Body of pancreas (tissue), 4 donors: ENCODE data around the gene DCHS2. TPM values are rescaled to one million over a fixed set of nuclear protein-coding genes. Genes with fewer than 3 reads are reported as not detected.

Experiments used
- ATAC-seq: fragments of 150-250 bp; one replicate; pipeline ENCODE4 v1.9.1; 2016
- DNase-seq, 4 donors: peaks; one replicate each; pipeline ENCODE4 v3.0.0-alpha.2; 2019
- H3K27ac ChIP-seq, 4 donors: fragments of 200-600 bp; sonication (generic); 1 replicate in 3 of 4; 2 replicates in 1 of 4; pipeline versions ENCODE4 v1.5.1 to v1.6.1; 2016 to 2019; ENCODE audit warnings: mild to moderate bottlenecking in 1 of 4, mixed read lengths in 1 of 4, moderate library complexity in 1 of 4
- H3K27me3 ChIP-seq, 2 donors: fragments of 200-600 bp; sonication (generic); one replicate each; pipeline ENCODE4 v1.6.0; 2016; ENCODE audit warnings: mild to moderate bottlenecking in 1 of 2
- H3K36me3 ChIP-seq, 2 donors: fragments of 200-600 bp; sonication (generic); replicated peaks in 1 of 2; 2 replicates each; pipeline ENCODE4 v1.5.1; 2016; ENCODE audit warnings: low read depth in 2 of 2; ENCODE audit not compliant: insufficient read depth in 1 of 2
- H3K4me1 ChIP-seq: fragments of 200-600 bp; sonication (generic); one replicate; pipeline ENCODE4 v1.6.0; 2016
- H3K4me3 ChIP-seq, 2 donors: fragments of 200-600 bp; sonication (generic); 1 replicate in 1 of 2; 2 replicates in 1 of 2; pipeline ENCODE4 v1.5.1; 2016 to 2019
- H3K9me3 ChIP-seq, 3 donors: fragments of 200-600 bp; sonication (generic); 1 replicate in 2 of 3; 2 replicates in 1 of 3; pipeline ENCODE4 v1.5.1; 2016
- POLR2A ChIP-seq, 3 donors: fragments of 450-650 bp; IDR thresholded peaks; one replicate each; pipeline ENCODE4 v1.6.1; 2016; ENCODE audit warnings: antibody characterized with exemption in 3 of 3, mild to moderate bottlenecking in 2 of 3
- WGBS, 2 donors: methylation state at CpG; one replicate each; pipeline ENCODE4 v1.1.5; 2017; 5-methylcytosine and 5-hydroxymethylcytosine counted together
- intact Hi-C: fragments of 100-400 bp; cut with DNase I; formaldehyde crosslinking; loops from one replicate; pipeline ENCODE4 v1.15.1; 2023
- total RNA-seq, 2 donors: library from RNA; depleted of rRNA; stranded (reverse); fragments of >200 nt; gene quantifications; one replicate each; pipeline ENCODE4 v1.1.0, GENCODE V29; 2016
- TF ChIP-seq, protein P1 (sequence below), 7 experiments: fragments of 450-650 bp in 4 of 7; fragments of 200-600 bp in 3 of 7; sonication (generic) in 3 of 7; IDR thresholded peaks; one replicate each; pipeline ENCODE4 v1.5.1; 2016 to 2019; ENCODE audit warnings: antibody characterized with exemption in 7 of 7

The DCHS2 gene
- total RNA-seq, 2 donors from 2014 or later = 0.33 to 0.78 TPM

DNA sequence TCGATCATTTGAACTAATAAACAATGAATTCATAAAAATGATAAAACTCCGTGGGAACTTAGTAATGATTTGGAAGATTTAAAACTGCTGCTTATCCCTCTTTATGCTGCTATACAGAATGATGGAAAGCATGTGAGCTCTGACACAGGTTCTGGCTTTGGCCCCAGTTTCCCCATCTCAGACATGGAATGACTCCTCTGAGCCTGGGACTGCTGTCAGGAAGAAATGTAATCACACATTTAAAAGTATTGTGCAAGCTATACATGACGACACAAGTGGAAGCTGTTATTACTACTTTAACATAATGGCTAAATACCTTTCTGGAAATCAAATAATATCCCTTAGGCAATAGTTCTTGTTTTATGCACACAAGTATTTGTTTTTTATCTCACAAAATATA, 161.7 kb downstream of the DCHS2 start:
- no peak for ATAC-seq

DNA sequence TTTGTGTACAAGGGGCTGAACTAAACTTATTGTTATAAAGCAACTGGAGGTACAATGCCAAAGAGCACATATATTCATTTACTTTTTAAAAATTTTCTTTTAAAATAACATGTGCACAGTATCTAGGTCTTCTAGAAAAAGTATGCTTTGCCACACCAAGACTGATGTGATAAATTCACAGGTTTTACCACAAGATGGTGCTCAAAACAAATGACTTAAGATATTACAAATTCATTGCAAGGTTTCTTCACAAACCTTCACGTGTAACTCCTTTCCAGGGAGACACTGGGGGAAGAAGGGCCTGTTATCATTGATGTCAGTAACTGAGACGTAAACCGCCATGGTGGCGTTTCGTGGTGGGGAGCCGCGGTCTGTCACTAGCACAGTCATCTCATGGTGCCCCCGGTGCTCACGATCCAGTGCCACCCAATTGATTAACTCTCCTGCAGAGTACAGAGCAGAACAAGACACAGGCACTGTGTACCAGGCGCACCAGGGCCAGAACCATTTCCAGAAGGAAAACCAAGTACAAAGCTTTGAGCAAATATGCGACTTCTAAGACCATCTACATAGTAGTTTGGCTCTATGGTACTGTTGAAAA, 162.2 kb downstream of the DCHS2 start:
- no peak overlapping the region for H3K27ac ChIP-seq
- no peak for DNase-seq
- intact Hi-C loops = no loop called here

More for the DNA sequence above, 161.7 kb downstream of the DCHS2 start:
- WGBS, 2 donors = 27 to 32% methylated on average over 3 of the region's 3 CpGs
- intact Hi-C loops = no loop called here
- Histone ChIP-seq H3K27ac (no peak overlapping the region), H3K4me1 (peaks cover 9% of the 10 kb centered on the region), H3K27me3 (peaks cover 0 to 9% of the 10 kb centered on the region in 2 donors), H3K9me3 (no peaks in the 10 kb centered on the region), H3K4me3 (no peak overlapping the region), H3K36me3 (no peaks in the 10 kb centered on the region)
- no peak for TF ChIP-seq POLR2A (IDR thresholded peaks at IDR 0.05)
- TF ChIP-seq, protein P1, sequence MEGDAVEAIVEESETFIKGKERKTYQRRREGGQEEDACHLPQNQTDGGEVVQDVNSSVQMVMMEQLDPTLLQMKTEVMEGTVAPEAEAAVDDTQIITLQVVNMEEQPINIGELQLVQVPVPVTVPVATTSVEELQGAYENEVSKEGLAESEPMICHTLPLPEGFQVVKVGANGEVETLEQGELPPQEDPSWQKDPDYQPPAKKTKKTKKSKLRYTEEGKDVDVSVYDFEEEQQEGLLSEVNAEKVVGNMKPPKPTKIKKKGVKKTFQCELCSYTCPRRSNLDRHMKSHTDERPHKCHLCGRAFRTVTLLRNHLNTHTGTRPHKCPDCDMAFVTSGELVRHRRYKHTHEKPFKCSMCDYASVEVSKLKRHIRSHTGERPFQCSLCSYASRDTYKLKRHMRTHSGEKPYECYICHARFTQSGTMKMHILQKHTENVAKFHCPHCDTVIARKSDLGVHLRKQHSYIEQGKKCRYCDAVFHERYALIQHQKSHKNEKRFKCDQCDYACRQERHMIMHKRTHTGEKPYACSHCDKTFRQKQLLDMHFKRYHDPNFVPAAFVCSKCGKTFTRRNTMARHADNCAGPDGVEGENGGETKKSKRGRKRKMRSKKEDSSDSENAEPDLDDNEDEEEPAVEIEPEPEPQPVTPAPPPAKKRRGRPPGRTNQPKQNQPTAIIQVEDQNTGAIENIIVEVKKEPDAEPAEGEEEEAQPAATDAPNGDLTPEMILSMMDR (IDR thresholded peaks at IDR 0.05) = no peak
- DNase-seq = no peak

DNA sequence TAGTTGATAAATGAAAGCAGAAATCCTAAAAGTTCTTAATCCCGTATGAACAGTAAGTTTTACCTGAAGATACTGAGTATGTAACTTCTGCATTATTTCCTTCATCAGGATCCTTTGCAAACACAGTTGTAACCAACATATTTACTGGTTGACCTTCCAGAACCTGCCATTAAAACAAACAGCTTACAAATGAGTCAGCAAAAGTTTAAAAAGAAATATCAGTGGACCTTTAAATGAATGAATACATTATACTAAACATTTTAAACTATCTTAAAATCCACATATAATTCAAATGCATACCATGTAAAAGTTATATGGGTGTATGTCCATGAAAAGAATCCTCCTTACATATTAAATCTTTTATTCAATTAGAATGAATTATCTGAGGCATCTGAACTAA, 163.6 kb downstream of the DCHS2 start:
- H3K4me1 ChIP-seq = peaks cover 5% of the 10 kb centered on the region
- H3K36me3 ChIP-seq = no peaks in the 10 kb centered on the region
- H3K4me3 ChIP-seq = no peak overlapping the region
- WGBS, 2 donors = 48 to 62% methylated on average over 1 of the region's 1 CpG
- no peaks in the 10 kb centered on the region for H3K9me3 ChIP-seq
- intact Hi-C loops = no loop called here
- peaks cover 0 to 9% of the 10 kb centered on the region in 2 donors for H3K27me3 ChIP-seq
- TF ChIP-seq POLR2A (IDR thresholded peaks at IDR 0.05) = no peak
- TF ChIP-seq, protein P1 (IDR thresholded peaks at IDR 0.05) = no peak
- ATAC-seq (no peak), DNase-seq (no peak)
- H3K27ac ChIP-seq = no peak overlapping the region

More for the DNA sequence above, 162.2 kb downstream of the DCHS2 start:
- H3K36me3 ChIP-seq = no peaks in the 10 kb centered on the region
- 43 to 44% methylated on average over 11 of the region's 11 CpGs for WGBS, 2 donors
- ATAC-seq = no peak
- TF ChIP-seq POLR2A (IDR thresholded peaks at IDR 0.05) = no peak
- TF ChIP-seq, protein P1 (IDR thresholded peaks at IDR 0.05) = peak in 5 of 7 experiments; percentile 11 to 30 (median 20)
- peaks cover 0 to 9% of the 10 kb centered on the region in 2 donors for H3K27me3 ChIP-seq
- peaks cover 9% of the 10 kb centered on the region for H3K4me1 ChIP-seq
- H3K4me3 ChIP-seq = no peak overlapping the region
- no peaks in the 10 kb centered on the region for H3K9me3 ChIP-seq

DNA sequence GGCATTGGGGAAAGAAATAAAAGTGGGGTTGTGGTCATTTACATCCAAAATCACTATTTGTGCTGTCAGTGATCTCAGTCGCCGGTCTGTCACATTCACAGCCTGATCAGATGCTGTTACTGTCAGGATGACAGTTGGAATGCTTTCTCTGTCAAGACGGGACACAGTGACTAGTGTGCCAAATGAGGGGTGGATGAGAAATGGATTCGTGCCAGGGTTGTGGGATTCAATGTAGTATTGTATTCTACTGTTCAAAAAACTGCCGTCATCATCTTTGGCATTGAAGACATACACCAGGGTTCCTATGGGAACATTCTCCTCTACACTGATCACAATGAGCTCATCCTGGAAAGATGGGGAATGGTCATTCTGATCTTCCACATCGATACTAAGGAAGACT, 171.1 kb downstream of the DCHS2 start:
- WGBS, 2 donors = 55 to 62% methylated on average over 6 of the region's 6 CpGs
- H3K4me3 ChIP-seq = no peak overlapping the region
- H3K9me3 ChIP-seq = no peaks in the 10 kb centered on the region
- no peaks in the 10 kb centered on the region for H3K4me1 ChIP-seq
- no peak for ATAC-seq
- no peak for DNase-seq
- intact Hi-C loops = no loop called here
- no peaks in the 10 kb centered on the region for H3K36me3 ChIP-seq
- H3K27me3 ChIP-seq = no peaks in the 10 kb centered on the region
- no peak for TF ChIP-seq POLR2A (IDR thresholded peaks at IDR 0.05)
- TF ChIP-seq, protein P1 (IDR thresholded peaks at IDR 0.05) = no peak
- H3K27ac ChIP-seq = no peak overlapping the region

DNA sequence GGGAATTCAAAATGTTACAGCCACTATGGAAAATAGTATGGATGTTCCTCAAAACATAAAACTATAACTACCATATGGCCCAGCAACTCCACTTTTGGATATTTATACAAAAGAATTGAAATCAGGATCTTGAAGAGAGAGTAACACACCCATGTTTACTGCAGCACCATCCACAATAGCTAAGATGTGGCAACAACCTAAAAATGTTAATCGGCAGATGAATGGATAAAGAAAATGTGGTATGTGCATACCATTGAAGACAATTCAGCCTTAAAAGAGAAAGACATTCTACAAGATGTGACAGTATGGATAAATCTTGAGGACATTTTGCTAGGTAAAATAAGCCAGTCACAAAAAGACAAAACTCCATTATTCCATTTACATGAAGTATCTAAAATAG, 171.9 kb downstream of the DCHS2 start:
- DNase-seq (no peak), ATAC-seq (no peak)
- H3K27ac ChIP-seq = no peak overlapping the region
- TF ChIP-seq POLR2A (IDR thresholded peaks at IDR 0.05) = no peak
- TF ChIP-seq, protein P1 (IDR thresholded peaks at IDR 0.05) = no peak
- H3K27me3 ChIP-seq = no peaks in the 10 kb centered on the region
- 87 to 88% methylated on average over 1 of the region's 1 CpG for WGBS, 2 donors
- no peak overlapping the region for H3K4me3 ChIP-seq
- intact Hi-C loops = loop anchor here (10.0 kb wide), 1 partner anchor 535 kb away; the partner anchor contains the start of gene SFRP2
- H3K36me3 ChIP-seq = no peaks in the 10 kb centered on the region
- no peaks in the 10 kb centered on the region for H3K9me3 ChIP-seq
- no peaks in the 10 kb centered on the region for H3K4me1 ChIP-seq
